SU-DHL-6 (cell line): ENCODE results near the gene AKAP8L.

Experiments used
- H2AFZ ChIP-seq: fragments of 200-600 bp; sonication (generic); 2 replicates; pipeline ENCODE4 v1.6.1; 2014; ENCODE audit warnings: low read depth, mild to moderate bottlenecking, moderate library complexity, mixed read lengths, antibody characterized with exemption, low read length; ENCODE audit not compliant: severe bottlenecking
- H3F3A ChIP-seq: fragments of 200-600 bp; shearing (Covaris generic); 2 replicates; pipeline ENCODE4 v1.6.0; 2016; ENCODE audit warnings: antibody characterized with exemption, mild to moderate bottlenecking; ENCODE audit not compliant: insufficient read depth
- H3K27ac ChIP-seq: fragments of 200-600 bp; sonication (generic); 2 replicates; pipeline ENCODE4 v1.5.1; 2016; ENCODE audit warnings: low read depth, mild to moderate bottlenecking, low read length, moderate library complexity, mixed read lengths
- H3K27me3 ChIP-seq: fragments of 200-600 bp; sonication (generic), shearing (Covaris generic); 2 replicates; pipeline ENCODE4 v1.6.0; 2014; ENCODE audit warnings: mild to moderate bottlenecking, low read length
- H3K36me3 ChIP-seq: fragments of 200-600 bp; sonication (generic); 2 replicates; pipeline ENCODE4 v1.6.1; 2014; ENCODE audit warnings: mild to moderate bottlenecking, low read length, mixed read lengths
- H3K4me2 ChIP-seq: fragments of 300-600, 200-600 bp; shearing (Covaris generic), sonication (generic); 2 replicates; pipeline ENCODE4 v1.6.0; 2014; ENCODE audit warnings: low read length, low read depth, mild to moderate bottlenecking; ENCODE audit not compliant: poor library complexity, severe bottlenecking
- H3K4me3 ChIP-seq: fragments of 200-600 bp; sonication (generic); 2 replicates; pipeline ENCODE4 v1.5.1; 2014; ENCODE audit warnings: antibody characterized with exemption, low read length, mild to moderate bottlenecking, mixed read lengths; ENCODE audit not compliant: insufficient read depth, poor library complexity, severe bottlenecking
- H3K79me2 ChIP-seq: fragments of 200-600 bp; sonication (generic); 2 replicates; pipeline ENCODE4 v1.6.1; 2014; ENCODE audit warnings: mild to moderate bottlenecking, low read length, moderate library complexity; ENCODE audit not compliant: insufficient read depth
- H3K9ac ChIP-seq: fragments of 200-600 bp; sonication (generic); 2 replicates; pipeline ENCODE4 v1.7.0; 2014; ENCODE audit warnings: mild to moderate bottlenecking, low read length
- H3K9me2 ChIP-seq: fragments of 200-600 bp; sonication (generic); replicated peaks from 2 replicates; pipeline ENCODE4 v1.6.1; 2014; ENCODE audit warnings: low read length; ENCODE audit not compliant: insufficient read depth
- H3K9me3 ChIP-seq: fragments of 200-600 bp; sonication (generic); 2 replicates; pipeline ENCODE4 v1.6.1; 2014; ENCODE audit warnings: low read length, mixed read lengths; ENCODE audit not compliant: insufficient read depth
- H4K20me1 ChIP-seq: fragments of 200-600 bp; sonication (generic); 2 replicates; pipeline ENCODE4 v1.6.1; 2014; ENCODE audit warnings: low read depth, mild to moderate bottlenecking, antibody characterized with exemption, low read length, moderate library complexity, mixed read lengths
- EZH2phosphoT487 ChIP-seq: fragments of 200-600 bp; sonication (generic), shearing (Covaris generic); conservative IDR thresholded peaks from 2 replicates; pipeline ENCODE4 v1.6.1; 2018; ENCODE audit warnings: mild to moderate bottlenecking, antibody characterized with exemption, low read length, moderate library complexity, mixed read lengths
- TF ChIP-seq, protein P1 (sequence below): fragments of 200-600 bp; sonication (generic); IDR thresholded peaks from one replicate; pipeline ENCODE4 v1.5.1; 2017; ENCODE audit warnings: antibody characterized with exemption, mild to moderate bottlenecking, low read length, moderate library complexity; ENCODE audit not compliant: insufficient read depth, poor library complexity, severe bottlenecking

The AKAP8L gene

DNA sequence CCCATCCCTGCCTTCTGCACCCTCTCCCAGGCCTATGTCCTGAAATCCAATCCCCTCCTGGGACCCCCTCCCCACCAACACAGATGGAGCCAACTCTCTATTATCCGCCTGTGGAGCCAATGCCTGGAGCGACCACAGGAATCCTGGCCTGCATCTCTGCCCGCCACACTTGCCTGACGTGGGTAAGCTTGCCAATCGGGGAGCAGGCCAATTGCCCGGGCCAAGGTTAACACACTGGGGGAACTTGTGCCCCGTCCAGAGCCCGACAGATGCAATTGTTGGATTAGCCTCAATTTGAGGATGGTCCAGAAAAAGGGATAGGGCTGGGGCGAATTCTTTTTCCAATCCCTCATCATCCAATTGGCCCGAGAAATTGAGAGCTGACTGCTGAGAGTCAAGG is 25.1 kb upstream of the AKAP8L start:
- no peak overlapping the region for H2AFZ ChIP-seq
- no peaks in the 10 kb centered on the region for H3K9me2 ChIP-seq
- H3K27me3 ChIP-seq, result no peaks in the 10 kb centered on the region
- H3F3A ChIP-seq, result no peaks in the 10 kb centered on the region
- H4K20me1 ChIP-seq, result no peaks in the 10 kb centered on the region
- H3K9ac ChIP-seq, result no peak overlapping the region
- H3K79me2 ChIP-seq, result no peaks in the 10 kb centered on the region
- no peak overlapping the region for H3K4me2 ChIP-seq
- H3K4me3 ChIP-seq, result no peak overlapping the region
- no peaks in the 10 kb centered on the region for H3K36me3 ChIP-seq
- no peak overlapping the region for H3K27ac ChIP-seq
- TF ChIP-seq, protein P1, sequence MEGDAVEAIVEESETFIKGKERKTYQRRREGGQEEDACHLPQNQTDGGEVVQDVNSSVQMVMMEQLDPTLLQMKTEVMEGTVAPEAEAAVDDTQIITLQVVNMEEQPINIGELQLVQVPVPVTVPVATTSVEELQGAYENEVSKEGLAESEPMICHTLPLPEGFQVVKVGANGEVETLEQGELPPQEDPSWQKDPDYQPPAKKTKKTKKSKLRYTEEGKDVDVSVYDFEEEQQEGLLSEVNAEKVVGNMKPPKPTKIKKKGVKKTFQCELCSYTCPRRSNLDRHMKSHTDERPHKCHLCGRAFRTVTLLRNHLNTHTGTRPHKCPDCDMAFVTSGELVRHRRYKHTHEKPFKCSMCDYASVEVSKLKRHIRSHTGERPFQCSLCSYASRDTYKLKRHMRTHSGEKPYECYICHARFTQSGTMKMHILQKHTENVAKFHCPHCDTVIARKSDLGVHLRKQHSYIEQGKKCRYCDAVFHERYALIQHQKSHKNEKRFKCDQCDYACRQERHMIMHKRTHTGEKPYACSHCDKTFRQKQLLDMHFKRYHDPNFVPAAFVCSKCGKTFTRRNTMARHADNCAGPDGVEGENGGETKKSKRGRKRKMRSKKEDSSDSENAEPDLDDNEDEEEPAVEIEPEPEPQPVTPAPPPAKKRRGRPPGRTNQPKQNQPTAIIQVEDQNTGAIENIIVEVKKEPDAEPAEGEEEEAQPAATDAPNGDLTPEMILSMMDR, result no peak
- TF ChIP-seq EZH2phosphoT487, result no peak
- no peaks in the 10 kb centered on the region for H3K9me3 ChIP-seq

DNA sequence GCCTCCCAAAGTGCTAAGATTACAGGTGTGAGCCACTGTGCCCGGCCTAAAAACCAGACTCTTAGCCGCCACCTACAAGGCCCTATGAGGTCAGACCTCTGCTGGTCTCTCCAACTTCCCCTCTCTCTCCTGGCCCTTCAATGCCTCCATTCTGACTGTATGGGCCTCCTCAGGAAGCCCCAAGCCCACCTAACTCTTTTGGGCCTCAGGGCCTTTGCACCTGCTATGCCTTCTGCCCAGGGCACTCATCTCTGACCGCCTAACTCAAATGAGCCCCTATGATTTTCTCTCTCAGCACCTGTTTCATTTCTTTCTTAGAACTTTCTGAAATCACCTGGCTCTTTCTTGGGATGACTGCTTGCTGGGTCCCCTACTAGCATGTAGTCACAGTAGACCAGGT is 24.5 kb upstream of the AKAP8L start:
- Histone ChIP-seq H3K9me2 (no peaks in the 10 kb centered on the region), H3K4me3 (no peak overlapping the region), H3K79me2 (no peaks in the 10 kb centered on the region), H2AFZ (no peak overlapping the region), H3K9me3 (no peaks in the 10 kb centered on the region), H3K9ac (no peak overlapping the region), H4K20me1 (no peaks in the 10 kb centered on the region), H3K27me3 (no peaks in the 10 kb centered on the region), H3K27ac (no peak overlapping the region), H3K36me3 (no peaks in the 10 kb centered on the region), H3K4me2 (no peak overlapping the region), H3F3A (no peaks in the 10 kb centered on the region)
- TF ChIP-seq, protein P1, result no peak
- TF ChIP-seq EZH2phosphoT487, result no peak

DNA sequence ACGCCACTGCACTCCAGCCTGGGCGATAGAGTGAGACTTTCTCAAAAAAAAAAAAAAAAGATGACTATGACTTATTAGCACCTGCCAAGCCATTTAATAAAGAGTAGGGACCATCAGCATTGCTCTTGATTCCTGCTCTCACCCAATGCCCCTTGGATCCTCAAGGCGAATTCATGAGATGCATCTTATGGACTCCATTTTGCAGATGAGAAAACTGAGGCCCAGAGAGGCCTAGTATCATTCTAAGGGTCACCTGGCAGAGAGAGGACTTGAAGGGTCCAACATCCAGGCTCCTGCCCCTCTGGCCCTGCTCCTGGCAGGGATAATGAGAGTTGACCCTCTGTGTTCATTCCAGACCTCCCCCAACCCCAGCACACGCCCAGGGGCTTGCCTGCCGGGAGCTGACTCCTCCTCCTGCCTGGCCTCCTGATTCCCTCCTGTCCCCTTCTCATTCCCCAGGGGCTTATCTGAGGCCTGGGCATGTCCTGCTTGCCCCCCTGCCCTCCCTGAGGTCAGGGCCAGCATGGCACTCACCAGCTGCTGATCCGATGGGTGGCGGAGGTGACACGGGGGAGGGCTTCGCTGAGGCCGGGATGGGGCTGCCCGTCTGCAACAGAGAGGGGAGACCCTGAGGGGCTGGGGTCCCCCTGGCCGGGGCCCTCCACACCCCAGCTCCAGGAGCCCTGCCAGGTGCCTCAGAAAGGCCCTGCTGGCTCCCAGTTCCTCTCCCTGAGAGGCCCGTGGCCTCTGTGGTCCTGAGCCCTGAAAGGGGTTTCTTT is 23.5 kb upstream of the AKAP8L start:
- no peaks in the 10 kb centered on the region for H3F3A ChIP-seq
- H3K27me3 ChIP-seq, result no peaks in the 10 kb centered on the region
- no peaks in the 10 kb centered on the region for H3K36me3 ChIP-seq
- H3K4me2 ChIP-seq, result no peak overlapping the region
- no peaks in the 10 kb centered on the region for H3K79me2 ChIP-seq
- H3K9me3 ChIP-seq, result no peaks in the 10 kb centered on the region
- no peak overlapping the region for H3K27ac ChIP-seq
- no peaks in the 10 kb centered on the region for H4K20me1 ChIP-seq
- TF ChIP-seq, protein P1, result no peak
- TF ChIP-seq EZH2phosphoT487, result no peak
- no peak overlapping the region for H3K9ac ChIP-seq
- no peak overlapping the region for H3K4me3 ChIP-seq
- H3K9me2 ChIP-seq, result no peaks in the 10 kb centered on the region
- no peak overlapping the region for H2AFZ ChIP-seq
